Measurements from ENCODE around the gene AKR1A1.
"Not testable (repeated sequence)": the region's sequence is repeated elsewhere in the genome, so short reads cannot be mapped to it uniquely, and the experiment has no call there.

AKR1A1 gene

GRCh38 chr1:45550401-45551351 lies at the start of gene AKR1A1:
Gene AKR1A1, plus strand, starts transcription at chr1:45550826. Its CDS starts 10,969 bp downstream, at chr1:45561795.
- peak; percentile 70 for DNase-seq

GRCh38 chr1:45501505-45501859 lies 49.1 kb upstream of the AKR1A1 start:
- DNase-seq, result no peak

GRCh38 chr1:45503462-45504360 lies 46.9 kb upstream of the AKR1A1 start:
- no peak for DNase-seq

GRCh38 chr1:45507195-45507594 lies 43.4 kb upstream of the AKR1A1 start:
- no peak for DNase-seq

GRCh38 chr1:45507893-45508292 lies 42.7 kb upstream of the AKR1A1 start:
- no peak for DNase-seq

- no peak for DNase-seq
Observed at GRCh38 chr1:45508295-45509151, 42.1 kb upstream of the AKR1A1 start.

GRCh38 chr1:45510036-45510971 lies 40.3 kb upstream of the AKR1A1 start:
- no peak for DNase-seq

- DNase-seq, result no peak
Observed at GRCh38 chr1:45510972-45511527, 39.6 kb upstream of the AKR1A1 start.

- no peak for DNase-seq
Observed at GRCh38 chr1:45512641-45513054, 38.0 kb upstream of the AKR1A1 start.

- DNase-seq, result not testable (repeated sequence)
Observed at GRCh38 chr1:45513532-45514260, 36.9 kb upstream of the AKR1A1 start.

GRCh38 chr1:45516036-45516435 lies 34.6 kb upstream of the AKR1A1 start:
- no peak for DNase-seq

- no peak for DNase-seq
Observed at GRCh38 chr1:45516465-45516864, 34.2 kb upstream of the AKR1A1 start.

GRCh38 chr1:45518366-45518765 lies 32.3 kb upstream of the AKR1A1 start:
- DNase-seq, result not testable (repeated sequence)

- no peak for DNase-seq
Observed at GRCh38 chr1:45518910-45519309, 31.7 kb upstream of the AKR1A1 start.

GRCh38 chr1:45519774-45520173 lies 30.9 kb upstream of the AKR1A1 start:
- DNase-seq, result not testable (repeated sequence)

- DNase-seq, result peak; percentile 86
Observed at GRCh38 chr1:45521413-45522323, 29.0 kb upstream of the AKR1A1 start, which contains the start of gene PRDX1. Gene PRDX1, minus strand, starts transcription at chr1:45521884. Its CDS starts 2,841 bp downstream, at chr1:45519043.

GRCh38 chr1:45522324-45523104 lies 28.1 kb upstream of the AKR1A1 start:
- DNase-seq, result no peak

- not testable (repeated sequence) for DNase-seq
Observed at GRCh38 chr1:45523516-45523915, 27.1 kb upstream of the AKR1A1 start.
